Measurements from ENCODE around the gene LYSMD2. TPM values are rescaled to one million over a fixed set of nuclear protein-coding genes. Genes with fewer than 3 reads are reported as not detected.

The LYSMD2 gene
- total and polyA plus RNA-seq, 2 of the 8 experiments (the other 6 are each of a cell fraction or from before 2014, with no cell fraction given) = 2.2 to 2.7 TPM

- Histone ChIP-seq H3K9ac (replicated peaks in 1 of 4; ENCODE audit: extremely low read depth in 1 of 4, low read depth in 3 of 4, low read length in 3 of 4) (no peak overlapping the region), H3K79me1 (ENCODE audit: low read depth, low read length) (no peaks in the 10 kb centered on the region), H2BK5ac (ENCODE audit: low read depth, low read length) (no peak overlapping the region), H3K18ac (ENCODE audit: extremely low read depth, low read length) (no peak overlapping the region), H3K56ac (replicated peaks; ENCODE audit: insufficient read length, low read depth, low read length) (no peak overlapping the region), H4K20me1 (replicated peaks in 1 of 2; ENCODE audit: control insufficient read depth in 1 of 2, insufficient read depth in 2 of 2, low read length in 2 of 2) (no peaks in the 10 kb centered on the region), H3K27ac (ENCODE audit: low read depth, low read length) (no peak overlapping the region), H3K4me2 (ENCODE audit: insufficient read depth in 1 of 2, low read depth in 2 of 2, low read length in 2 of 2) (no peak overlapping the region), H4K8ac (ENCODE audit: extremely low read depth, insufficient read depth, low read length) (no peak overlapping the region), H3K23me2 (ENCODE audit: low read depth, low read length) (no peaks in the 10 kb centered on the region), H4K5ac (ENCODE audit: insufficient read length, low read depth, low read length) (no peak overlapping the region), H2AK5ac (ENCODE audit: low read depth, low read length) (no peak overlapping the region), H3K4me3 (ENCODE audit: extremely low read depth in 1 of 4, insufficient read depth in 2 of 4, low read depth in 3 of 4, low read length in 4 of 4) (no peak overlapping the region), H3K9me3 (ENCODE audit: insufficient read depth in 2 of 2, low read depth in 1 of 2, low read length in 1 of 2) (no peaks in the 10 kb centered on the region), H2BK120ac (replicated peaks; ENCODE audit: low read depth, low read length) (no peak overlapping the region), H2AFZ (ENCODE audit: low read length) (no peak overlapping the region), H3K27me3 (replicated peaks in 1 of 4; ENCODE audit: control insufficient read depth in 3 of 4, extremely low read depth in 1 of 4, insufficient read depth in 3 of 4, low read length in 3 of 4) (no peaks in the 10 kb centered on the region), H3K36me3 (ENCODE audit: control insufficient read depth in 2 of 4, insufficient read depth in 4 of 4, low read length in 3 of 4) (peaks cover 0 to 11% (median under 1%) of the 10 kb centered on the region in 4 experiments; a peak in 5 of 8 replicates), H4K91ac (replicated peaks; ENCODE audit: insufficient read length, low read length) (no peak overlapping the region), H2BK12ac (ENCODE audit: low read depth, low read length) (no peak overlapping the region), H3K14ac (ENCODE audit: insufficient read length) (no peak overlapping the region), H2BK20ac (ENCODE audit: low read length) (no peak overlapping the region), H3K79me2 (ENCODE audit: control insufficient read depth in 1 of 2, insufficient read depth in 2 of 2, low read length in 2 of 2) (no peaks in the 10 kb centered on the region), H3K4me1 (replicated peaks in 1 of 4; ENCODE audit: control insufficient read depth in 3 of 4, insufficient read depth in 4 of 4, low read length in 3 of 4) (0 out of 7 replicates have a peak, but pooled peaks cover 0 to 2% (median 0%) of the 10 kb centered on the region in 4 experiments), H3K23ac (ENCODE audit: insufficient read length) (no peak overlapping the region), H2BK15ac (ENCODE audit: low read length) (no peak overlapping the region), H3K4ac (replicated peaks; ENCODE audit: insufficient read length, low read depth, low read length) (no peak overlapping the region)
- DNase-seq (ENCODE audit: low read depth in 1 of 2, low spot score in 2 of 2) = no peak
- POLR2A ChIA-PET (ENCODE audit: partially characterized antibody) = interaction anchor here (0.6 kb wide), 1 partner anchor 57 kb away, joined by 3 read pairs; no protein-coding TSS in a partner anchor
- 84% methylated on average over 3 of the region's 3 CpGs; no CpG with 5 or more reads in 1 of the 2 experiments for WGBS, 2 experiments (ENCODE audit: extremely low coverage in 1 of 2, insufficient coverage in 1 of 2, insufficient read length in 1 of 2, insufficient replicate concordance in 2 of 2, low coverage in 1 of 2, low lambda C conversion rate in 2 of 2, missing lambda C conversion rate in 1 of 2)
- FAIRE-seq = no peak
- CTCF ChIA-PET (ENCODE audit: partially characterized antibody) = interaction anchor here (1.6 kb wide), 1 partner anchor 85 kb away, joined by 4 read pairs; no protein-coding TSS in a partner anchor
- TF ChIP-seq CHD2 (IDR thresholded peaks at IDR 0.05; ENCODE audit: low read length) = no peak
- no peak for TF ChIP-seq USF2 (IDR thresholded peaks at IDR 0.05; ENCODE audit: low read length)
- no peak for TF ChIP-seq ZNF274 (IDR thresholded peaks at IDR 0.05; ENCODE audit: borderline replicate concordance, extremely low read depth, low read length)
- TF ChIP-seq BCL11A (IDR thresholded peaks at IDR 0.05; ENCODE audit: low read depth in 2 of 2, low read length in 2 of 2) = no peak
- TF ChIP-seq POLR2AphosphoS5 (IDR thresholded peaks at IDR 0.05; ENCODE audit: low read depth, low read length) = no peak
- TF ChIP-seq ASH2L (IDR thresholded peaks at IDR 0.05; ENCODE audit: low read length) = no peak
- no peak for TF ChIP-seq RFX5 (IDR thresholded peaks at IDR 0.05; ENCODE audit: borderline replicate concordance, low read depth, low read length)
- TF ChIP-seq TCF12 (IDR thresholded peaks at IDR 0.05; ENCODE audit: low read depth, low read length) = no peak
- TF ChIP-seq BRCA1 (IDR thresholded peaks at IDR 0.05; ENCODE audit: low read depth, low read length) = no peak
- no peak for TF ChIP-seq RXRA (IDR thresholded peaks at IDR 0.05; ENCODE audit: insufficient read depth, low read depth, low read length)
- no peak for TF ChIP-seq MAX (IDR thresholded peaks at IDR 0.05)
- no peak for TF ChIP-seq ATF3 (IDR thresholded peaks at IDR 0.05; ENCODE audit: insufficient read depth, low read depth, low read length)
Measured at GRCh38 chr15:51692154-51692553, 45.3 kb downstream of the LYSMD2 start.

All from H1 (cell line).